Glomerular visceral epithelial cell (primary cell): Measurements from ENCODE around the gene SPEN.
"Not testable (repeated sequence)": the region's sequence is repeated elsewhere in the genome, so short reads cannot be mapped to it uniquely, and the experiment has no call there.

Source experiments
- DNase-seq: peaks from one replicate; pipeline ENCODE4 v3.0.0-alpha.2; 2016; ENCODE audit errors: extremely low spot score

The SPEN gene

GRCh38 chr1:15834406-15835204, 12.9 kb upstream of the SPEN start:
- DNase-seq = peak; percentile 93

GRCh38 chr1:15835205-15835740, 12.2 kb upstream of the SPEN start:
- DNase-seq = no peak

- peak; percentile 99 for DNase-seq
Measured at GRCh38 chr1:15835741-15836510, 11.6 kb upstream of the SPEN start.

GRCh38 chr1:15836511-15836771, 11.1 kb upstream of the SPEN start:
- not testable (repeated sequence) for DNase-seq

- no peak for DNase-seq
Measured at GRCh38 chr1:15836772-15837669, 10.5 kb upstream of the SPEN start.

GRCh38 chr1:15837931-15838330, 9.6 kb upstream of the SPEN start:
- no peak for DNase-seq

GRCh38 chr1:15838721-15839120, 8.8 kb upstream of the SPEN start:
- no peak for DNase-seq

- peak; percentile 39 for DNase-seq
Measured at GRCh38 chr1:15843826-15844572, 3.5 kb upstream of the SPEN start.

GRCh38 chr1:15846056-15846455, 1.5 kb upstream of the SPEN start:
- DNase-seq = not testable (repeated sequence)

- DNase-seq = no peak
Measured at GRCh38 chr1:15847893-15848142, 311 bp downstream of the SPEN start.

- peak; percentile 27 for DNase-seq
Measured at GRCh38 chr1:15848143-15848928, 829 bp downstream of the SPEN start.

- peak; percentile 90 for DNase-seq
Measured at GRCh38 chr1:15848929-15849774, 1.6 kb downstream of the SPEN start.

- peak; percentile 64 for DNase-seq
Measured at GRCh38 chr1:15849775-15850324, 2.3 kb downstream of the SPEN start.

- DNase-seq = no peak
Measured at GRCh38 chr1:15850471-15851001, 3.0 kb downstream of the SPEN start.

GRCh38 chr1:15851210-15852035, 3.9 kb downstream of the SPEN start:
- DNase-seq = no peak

- no peak for DNase-seq
Measured at GRCh38 chr1:15852036-15852827, 4.7 kb downstream of the SPEN start.

- DNase-seq = no peak
Measured at GRCh38 chr1:15852828-15853302, 5.4 kb downstream of the SPEN start.
